H9 (cell line): ENCODE results near the gene ARHGAP45. TPM values are rescaled to one million over a fixed set of nuclear protein-coding genes. Genes with fewer than 3 reads are reported as not detected.

Experiments
- DNase-seq: peaks from one replicate; pipeline ENCODE4 v3.0.0-alpha.2; 2017
- H2AFZ ChIP-seq: one replicate; pipeline ENCODE4 v1.6.1; 2013; ENCODE audit warnings: mild to moderate bottlenecking, low read length, control low read depth, moderate library complexity
- H2AK5ac ChIP-seq: 2 replicates; pipeline ENCODE4 v1.6.1; 2013; ENCODE audit warnings: low read length, control low read depth, mixed read lengths; ENCODE audit not compliant: insufficient read length
- H2BK120ac ChIP-seq: one replicate; pipeline ENCODE4 v1.6.1; 2013; ENCODE audit warnings: low read depth, mild to moderate bottlenecking, low read length, control low read depth, inconsistent platforms; ENCODE audit not compliant: poor library complexity, severe bottlenecking
- H2BK12ac ChIP-seq: 2 replicates; pipeline ENCODE4 v1.6.1; 2013; ENCODE audit warnings: low read length, control low read depth, mixed read lengths, low read depth; ENCODE audit not compliant: insufficient read length
- H2BK15ac ChIP-seq: 2 replicates; pipeline ENCODE4 v1.6.1; 2013; ENCODE audit warnings: low read depth, low read length, control low read depth
- H2BK20ac ChIP-seq: one replicate; pipeline ENCODE4 v1.6.1; 2013; ENCODE audit warnings: low read depth, mild to moderate bottlenecking, low read length, control low read depth, inconsistent platforms; ENCODE audit not compliant: poor library complexity, severe bottlenecking
- H2BK5ac ChIP-seq: 2 replicates; pipeline ENCODE4 v1.6.1; 2013; ENCODE audit warnings: low read length, control low read depth, mixed read lengths; ENCODE audit not compliant: insufficient read length
- H3K14ac ChIP-seq: 2 replicates; pipeline ENCODE4 v1.6.1; 2013; ENCODE audit warnings: low read length, control low read depth; ENCODE audit not compliant: insufficient read depth
- H3K18ac ChIP-seq: 2 replicates; pipeline ENCODE4 v1.6.1; 2013; ENCODE audit warnings: low read depth, mild to moderate bottlenecking, mixed read lengths, low read length, control low read depth; ENCODE audit not compliant: insufficient read length
- H3K23ac ChIP-seq: 2 replicates; pipeline ENCODE4 v1.6.1; 2013; ENCODE audit warnings: low read length, control low read depth, mixed read lengths, low read depth; ENCODE audit not compliant: insufficient read length
- H3K23me2 ChIP-seq: 2 replicates; pipeline ENCODE4 v1.6.1; 2013; ENCODE audit warnings: low read depth, mild to moderate bottlenecking, mixed read lengths, low read length, control low read depth; ENCODE audit not compliant: insufficient read length, poor library complexity, severe bottlenecking
- H3K27ac ChIP-seq: 2 replicates; pipeline ENCODE4 v1.5.1; 2013; ENCODE audit warnings: low read length, control low read depth, mixed read lengths, low read depth; ENCODE audit not compliant: insufficient read length
- H3K27me3 ChIP-seq: 2 replicates; pipeline ENCODE4 v1.6.1; 2013; ENCODE audit warnings: low read length, control low read depth, inconsistent platforms; ENCODE audit not compliant: insufficient read depth
- H3K4ac ChIP-seq: 2 replicates; pipeline ENCODE4 v1.6.1; 2013; ENCODE audit warnings: low read depth, mild to moderate bottlenecking, control low read depth, inconsistent platforms, low read length, moderate library complexity
- H3K4me1 ChIP-seq: 2 replicates; pipeline ENCODE4 v1.6.1; 2013; ENCODE audit warnings: low read length, control low read depth, inconsistent platforms; ENCODE audit not compliant: insufficient read depth
- H3K4me2 ChIP-seq: 2 replicates; pipeline ENCODE4 v1.6.1; 2013; ENCODE audit warnings: low read length, control low read depth, mixed read lengths; ENCODE audit not compliant: insufficient read length, insufficient read depth
- H3K56ac ChIP-seq: 2 replicates; pipeline ENCODE4 v1.6.1; 2013; ENCODE audit warnings: low read depth, mild to moderate bottlenecking, mixed read lengths, low read length, control low read depth; ENCODE audit not compliant: insufficient read length
- H3K79me1 ChIP-seq: 2 replicates; pipeline ENCODE4 v1.6.1; 2013; ENCODE audit warnings: low read depth, mild to moderate bottlenecking, moderate library complexity, low read length, control low read depth, inconsistent platforms; ENCODE audit not compliant: insufficient read depth, poor library complexity, severe bottlenecking
- H3K79me2 ChIP-seq: 2 replicates; pipeline ENCODE4 v1.6.1; 2013; ENCODE audit warnings: low read length, control low read depth, inconsistent platforms; ENCODE audit not compliant: insufficient read depth
- H3K9ac ChIP-seq: 2 replicates; pipeline ENCODE4 v1.6.1; 2013; ENCODE audit warnings: low read length, control low read depth, mixed read lengths; ENCODE audit not compliant: insufficient read length; ENCODE audit errors: extremely low read depth
- H3K9me3 ChIP-seq: one replicate; pipeline ENCODE4 v1.6.1; 2013; ENCODE audit warnings: low read depth, low read length, inconsistent platforms; ENCODE audit not compliant: control insufficient read depth
- H3T11ph ChIP-seq: one replicate; pipeline ENCODE4 v1.6.1; 2013; ENCODE audit warnings: mild to moderate bottlenecking, low read length, control low read depth, inconsistent platforms
- H4K20me1 ChIP-seq: one replicate; pipeline ENCODE4 v1.6.1; 2013; ENCODE audit not compliant: control insufficient read depth, insufficient read length, insufficient read depth
- H4K5ac ChIP-seq: 2 replicates; pipeline ENCODE4 v1.6.1; 2013; ENCODE audit warnings: low read depth, mild to moderate bottlenecking, mixed read lengths, low read length, control low read depth; ENCODE audit not compliant: insufficient read length
- H4K8ac ChIP-seq: replicated peaks from 2 replicates; pipeline ENCODE4 v1.6.1; 2013; ENCODE audit warnings: low read length, control low read depth, mixed read lengths, low read depth; ENCODE audit not compliant: insufficient read length
- H4K91ac ChIP-seq: 2 replicates; pipeline ENCODE4 v1.6.1; 2013; ENCODE audit warnings: low read depth, mild to moderate bottlenecking, moderate library complexity, mixed read lengths, low read length, control low read depth; ENCODE audit not compliant: insufficient read length
- H3K27ac Mint-ChIP-seq, 3 experiments: 2 replicates in 2 of 3; 3 replicates in 1 of 3; pipeline ENCODE4 v1.8.0; 2020 to 2021; ENCODE audit warnings: mixed read lengths in 3 of 3, mild to moderate bottlenecking in 1 of 3, moderate library complexity in 1 of 3
- H3K27me3 Mint-ChIP-seq: 2 replicates; pipeline ENCODE4 v1.8.0; 2021; ENCODE audit warnings: low read depth, mild to moderate bottlenecking, moderate library complexity, mixed read lengths
- H3K36me3 Mint-ChIP-seq, 3 experiments: 2 replicates in 2 of 3; 3 replicates in 1 of 3; pipeline ENCODE4 v1.8.0; 2020 to 2021; ENCODE audit warnings: low read depth in 3 of 3, mixed read lengths in 3 of 3; ENCODE audit not compliant: insufficient read depth in 1 of 3
- H3K4me1 Mint-ChIP-seq, 2 experiments: 2 replicates each; pipeline ENCODE4 v1.8.0; 2020; ENCODE audit warnings: mixed read lengths in 2 of 2
- H3K4me3 Mint-ChIP-seq, 2 experiments: 2 replicates in 1 of 2; 3 replicates in 1 of 2; pipeline ENCODE4 v1.8.0; 2020 to 2021; ENCODE audit warnings: mild to moderate bottlenecking in 2 of 2, mixed read lengths in 2 of 2, moderate library complexity in 1 of 2
- H3K9me3 Mint-ChIP-seq, 2 experiments: 2 replicates in 1 of 2; 3 replicates in 1 of 2; pipeline ENCODE4 v1.8.0; 2020; ENCODE audit warnings: mild to moderate bottlenecking in 2 of 2, mixed read lengths in 2 of 2, moderate library complexity in 1 of 2
- WGBS: extraction: QIAGEN DNeasy Blood & Tissue Kit; methylation state at CpG from one replicate; pipeline ENCODE4 v1.1.7; 2013; ENCODE audit warnings: missing lambda C conversion rate, low lambda C conversion rate, mixed read lengths; ENCODE audit not compliant: insufficient read length; ENCODE audit errors: extremely low coverage; 5-methylcytosine and 5-hydroxymethylcytosine counted together
- total RNA-seq: library from RNA; stranded (reverse); gene quantifications from 2 replicates; pipeline ENCODE4 v1.2.1, GENCODE V29; 2021
- TF ChIP-seq, protein P1 (sequence below): fragments of 200-600 bp; sonication (generic); conservative IDR thresholded peaks from 3 replicates; pipeline ENCODE4 v1.8.0; 2021; ENCODE audit warnings: antibody characterized with exemption, mild to moderate bottlenecking

Gene ARHGAP45
- total RNA-seq, 1 experiment from 2014 or later = 39.8 TPM

DNA sequence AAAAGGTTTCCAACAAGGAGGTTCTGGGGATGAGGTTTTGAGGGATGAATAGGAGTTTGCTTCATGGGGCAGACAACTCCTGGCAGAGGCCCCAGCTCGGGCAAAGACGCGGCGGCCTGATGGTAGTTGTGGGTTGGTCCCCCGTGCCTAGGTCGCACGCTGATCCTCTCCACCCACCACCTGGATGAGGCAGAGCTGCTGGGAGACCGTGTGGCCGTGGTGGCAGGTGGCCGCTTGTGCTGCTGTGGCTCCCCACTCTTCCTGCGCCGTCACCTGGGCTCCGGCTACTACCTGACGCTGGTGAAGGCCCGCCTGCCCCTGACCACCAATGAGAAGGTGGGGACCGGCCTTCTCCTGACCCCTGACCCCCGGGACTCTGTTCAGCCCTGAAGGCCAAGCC lies 15.2 kb upstream of the ARHGAP45 start:
- Histone ChIP-seq H2AK5ac (no peak overlapping the region), H2BK12ac (no peak overlapping the region), H4K20me1 (no peaks in the 10 kb centered on the region), H3T11ph (no peak overlapping the region), H4K91ac (no peak overlapping the region), H2AFZ (no peak overlapping the region), H4K5ac (no peak overlapping the region), H3K4me1 (no peaks in the 10 kb centered on the region), H3K27me3 (no peaks in the 10 kb centered on the region), H2BK20ac (no peak overlapping the region), H2BK5ac (no peak overlapping the region), H3K4me2 (no peak overlapping the region), H3K9me3 (peaks cover 2% of the 10 kb centered on the region), H3K23me2 (no peaks in the 10 kb centered on the region), H4K8ac (no peak overlapping the region), H2BK15ac (no peak overlapping the region), H2BK120ac (no peak overlapping the region), H3K79me1 (no peaks in the 10 kb centered on the region), H3K4ac (no peak overlapping the region), H3K14ac (no peak overlapping the region), H3K27ac (no peak overlapping the region), H3K9ac (no peak overlapping the region), H3K79me2 (no peaks in the 10 kb centered on the region), H3K18ac (no peak overlapping the region), H3K56ac (no peak overlapping the region), H3K23ac (no peak overlapping the region)
- WGBS = no CpG with 5 or more reads among the region's 17 CpGs
- Mint-ChIP-seq H3K9me3 (no peaks in the 10 kb centered on the region), H3K4me3 (no peak overlapping the region), H3K36me3 (peaks cover 2 to 11% (median 9%) of the 10 kb centered on the region in 3 experiments; a peak in 4 of 7 replicates), H3K27ac (peak overlapping the region in 1 of 3 experiments; percentile 86; a peak in 1 of 7 replicates), H3K27me3 (no peaks in the 10 kb centered on the region; the same call in 1 of the 2 replicates), H3K4me1 (peaks cover 2 to 15% of the 10 kb centered on the region in 2 experiments; a peak in 3 of 4 replicates)
- peak; percentile 27 for DNase-seq
- TF ChIP-seq, protein P1, sequence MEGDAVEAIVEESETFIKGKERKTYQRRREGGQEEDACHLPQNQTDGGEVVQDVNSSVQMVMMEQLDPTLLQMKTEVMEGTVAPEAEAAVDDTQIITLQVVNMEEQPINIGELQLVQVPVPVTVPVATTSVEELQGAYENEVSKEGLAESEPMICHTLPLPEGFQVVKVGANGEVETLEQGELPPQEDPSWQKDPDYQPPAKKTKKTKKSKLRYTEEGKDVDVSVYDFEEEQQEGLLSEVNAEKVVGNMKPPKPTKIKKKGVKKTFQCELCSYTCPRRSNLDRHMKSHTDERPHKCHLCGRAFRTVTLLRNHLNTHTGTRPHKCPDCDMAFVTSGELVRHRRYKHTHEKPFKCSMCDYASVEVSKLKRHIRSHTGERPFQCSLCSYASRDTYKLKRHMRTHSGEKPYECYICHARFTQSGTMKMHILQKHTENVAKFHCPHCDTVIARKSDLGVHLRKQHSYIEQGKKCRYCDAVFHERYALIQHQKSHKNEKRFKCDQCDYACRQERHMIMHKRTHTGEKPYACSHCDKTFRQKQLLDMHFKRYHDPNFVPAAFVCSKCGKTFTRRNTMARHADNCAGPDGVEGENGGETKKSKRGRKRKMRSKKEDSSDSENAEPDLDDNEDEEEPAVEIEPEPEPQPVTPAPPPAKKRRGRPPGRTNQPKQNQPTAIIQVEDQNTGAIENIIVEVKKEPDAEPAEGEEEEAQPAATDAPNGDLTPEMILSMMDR = no peak
